ENCODE measurements around the gene SNHG17.
"Not testable (repeated sequence)": the region's sequence is repeated elsewhere in the genome, so short reads cannot be mapped to it uniquely, and the experiment has no call there.

SNHG17 gene

DNA sequence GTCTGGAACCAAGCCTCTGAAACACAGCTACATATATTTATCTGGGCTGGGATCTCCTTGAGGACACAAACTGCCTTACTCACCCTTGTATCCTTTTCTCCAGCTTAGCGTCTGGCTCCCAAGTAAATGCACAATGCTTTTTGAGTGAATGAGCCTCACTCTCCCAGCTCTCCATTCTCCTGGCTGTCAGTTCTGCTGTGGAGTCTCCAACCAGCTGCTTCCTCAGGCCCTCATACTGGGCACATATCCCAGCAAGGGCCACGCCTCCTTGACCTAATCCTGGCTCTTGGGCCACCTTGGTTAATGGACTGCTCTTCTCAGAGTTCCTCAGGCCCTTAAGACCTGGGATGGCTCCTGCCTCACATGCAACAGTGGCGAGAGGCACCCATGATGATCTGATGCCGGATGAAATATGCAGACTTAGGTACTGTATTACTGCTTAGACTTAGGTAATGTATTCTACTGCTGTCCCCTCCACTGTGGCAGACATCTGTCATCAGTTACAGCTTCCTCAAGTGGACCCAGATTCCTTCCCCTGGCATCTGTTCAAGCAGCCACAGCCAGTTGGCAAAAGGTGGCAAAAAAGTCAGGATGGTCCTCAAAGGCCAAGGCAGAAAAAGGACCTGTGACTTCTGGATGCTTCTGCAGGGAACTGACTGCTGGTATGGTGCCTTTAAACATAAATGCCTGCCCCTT lies 16.5 kb downstream of the SNHG17 start:
- DNase-seq (ENCODE audit: low read depth): no peak

- DNase-seq (ENCODE audit: low read depth): no peak
Observed at GRCh38 chr20:38414769-38415450, 20.2 kb downstream of the SNHG17 start.

GRCh38 chr20:38412877-38413577 lies 22.1 kb downstream of the SNHG17 start:
- no peak for DNase-seq (ENCODE audit: low read depth)

GRCh38 chr20:38407822-38408221 lies 27.3 kb downstream of the SNHG17 start:
- DNase-seq (ENCODE audit: low read depth): not testable (repeated sequence)

- no peak for DNase-seq (ENCODE audit: low read depth)
Observed at GRCh38 chr20:38407321-38407720, 27.8 kb downstream of the SNHG17 start.

DNA sequence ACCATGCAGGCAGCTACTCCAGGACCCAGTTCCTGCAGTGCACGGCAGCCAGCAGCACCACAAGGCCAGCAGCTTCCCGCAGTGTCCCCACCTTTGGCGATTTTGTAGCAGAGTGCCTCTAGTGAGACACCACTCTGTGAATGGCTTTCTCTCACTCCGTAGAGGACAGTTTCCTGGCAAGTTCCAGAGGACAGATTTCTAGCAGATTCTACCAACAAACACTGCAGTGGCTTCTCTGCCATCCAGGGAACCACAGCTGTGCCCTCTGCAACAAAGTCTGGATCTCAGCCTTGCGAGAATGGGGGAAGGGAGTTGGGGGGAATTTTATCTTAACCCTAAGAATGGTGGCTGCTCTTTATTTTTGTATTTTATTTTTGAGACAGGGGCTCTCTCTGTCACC lies 28.7 kb downstream of the SNHG17 start:
- DNase-seq (ENCODE audit: low read depth): no peak

DNA sequence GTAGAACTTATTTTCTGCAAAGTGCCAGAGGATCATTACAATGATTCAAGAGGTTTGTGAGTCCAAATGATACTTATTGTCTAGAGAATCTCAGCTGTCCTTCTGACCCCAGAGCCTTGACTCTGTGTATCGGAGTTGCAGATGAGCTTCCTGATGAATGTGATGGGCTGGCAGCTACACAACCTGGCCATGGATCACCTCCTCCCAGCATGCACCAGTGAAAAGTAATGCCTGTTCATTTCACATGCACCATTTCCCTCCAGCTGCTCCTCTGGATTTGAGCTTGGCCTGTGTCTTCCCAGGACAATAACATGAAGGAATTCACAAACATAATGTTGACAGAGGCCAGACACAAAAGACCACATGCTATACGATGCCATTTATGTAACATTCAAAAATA lies 30.0 kb downstream of the SNHG17 start:
- DNase-seq (ENCODE audit: low read depth): no peak

GRCh38 chr20:38404016-38404415 lies 31.1 kb downstream of the SNHG17 start:
- DNase-seq (ENCODE audit: low read depth): no peak

- DNase-seq (ENCODE audit: low read depth): no peak
Observed at GRCh38 chr20:38402816-38403215, 32.3 kb downstream of the SNHG17 start.

DNA sequence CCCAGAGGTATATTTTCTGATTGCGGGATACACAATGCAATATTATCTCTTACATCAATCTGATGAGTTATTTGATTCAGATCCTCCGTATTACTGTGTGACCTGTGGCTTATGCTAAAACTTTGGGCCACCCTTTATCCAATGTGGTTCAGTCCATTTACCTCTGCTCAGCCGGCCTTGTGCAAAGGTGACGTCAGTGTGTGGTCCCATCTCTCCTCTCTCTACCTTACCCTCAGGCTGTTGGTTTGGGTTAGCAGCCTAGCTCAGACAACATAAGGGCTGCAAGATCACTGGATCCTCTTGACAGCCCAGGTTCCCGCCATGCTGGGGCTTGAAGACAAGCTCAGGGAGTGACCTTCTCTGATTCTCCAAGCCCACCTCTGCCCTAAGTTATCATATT lies 33.0 kb downstream of the SNHG17 start:
- no peak for DNase-seq (ENCODE audit: low read depth)

GRCh38 chr20:38395751-38396395 lies 39.3 kb downstream of the SNHG17 start:
- DNase-seq (ENCODE audit: low read depth): not testable (repeated sequence)

GRCh38 chr20:38395165-38395564 lies 40.0 kb downstream of the SNHG17 start:
- no peak for DNase-seq (ENCODE audit: low read depth)

GRCh38 chr20:38393259-38393658 lies 41.9 kb downstream of the SNHG17 start:
- no peak for DNase-seq (ENCODE audit: low read depth)

DNA sequence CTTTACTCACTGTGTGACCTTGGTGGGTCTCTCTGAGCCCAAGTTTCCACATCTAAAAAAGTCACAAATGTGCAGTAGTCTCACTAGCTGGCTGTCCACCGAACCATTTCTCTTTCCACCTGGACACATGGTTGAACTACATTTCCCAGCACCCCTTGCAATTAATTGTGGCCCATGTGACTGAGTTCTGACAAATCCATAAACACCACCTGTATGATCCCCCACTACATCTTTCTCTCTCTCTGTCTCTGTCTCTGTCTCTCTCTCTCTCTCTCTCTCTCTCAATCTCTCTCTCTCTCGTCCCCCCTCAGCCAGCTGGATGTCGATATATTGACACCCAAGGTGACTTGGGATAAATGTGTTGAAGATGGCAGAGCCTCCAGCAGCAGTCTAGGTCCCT lies 42.8 kb downstream of the SNHG17 start:
- DNase-seq (ENCODE audit: low read depth): no peak

DNA sequence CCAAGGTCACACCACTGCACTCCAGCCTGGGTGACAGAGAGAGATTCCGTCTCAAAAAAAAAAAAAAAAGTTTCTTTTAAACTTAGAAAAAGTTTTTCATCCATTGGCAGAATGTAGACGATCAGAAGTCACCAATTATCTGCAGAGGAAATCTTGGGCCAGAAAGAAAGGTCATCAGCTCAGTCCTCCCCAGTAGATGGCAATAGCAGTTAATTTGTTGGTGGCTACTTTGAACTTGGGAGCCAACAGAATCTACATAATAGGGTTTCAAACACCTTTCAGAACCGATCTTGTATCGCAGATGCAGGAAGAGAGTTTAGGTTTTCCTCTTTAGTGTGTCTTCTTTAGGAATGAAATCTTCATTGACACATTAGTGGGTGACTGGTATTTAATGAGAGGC lies 47.2 kb downstream of the SNHG17 start:
- DNase-seq (ENCODE audit: low read depth): no peak

- no peak for DNase-seq (ENCODE audit: low read depth)
Observed at GRCh38 chr20:38386851-38387250, 48.3 kb downstream of the SNHG17 start.

GRCh38 chr20:38386004-38386403 lies 49.1 kb downstream of the SNHG17 start:
- DNase-seq (ENCODE audit: low read depth): no peak

- no peak for DNase-seq (ENCODE audit: low read depth)
Observed at GRCh38 chr20:38383147-38383546, 52.0 kb downstream of the SNHG17 start.

DNA sequence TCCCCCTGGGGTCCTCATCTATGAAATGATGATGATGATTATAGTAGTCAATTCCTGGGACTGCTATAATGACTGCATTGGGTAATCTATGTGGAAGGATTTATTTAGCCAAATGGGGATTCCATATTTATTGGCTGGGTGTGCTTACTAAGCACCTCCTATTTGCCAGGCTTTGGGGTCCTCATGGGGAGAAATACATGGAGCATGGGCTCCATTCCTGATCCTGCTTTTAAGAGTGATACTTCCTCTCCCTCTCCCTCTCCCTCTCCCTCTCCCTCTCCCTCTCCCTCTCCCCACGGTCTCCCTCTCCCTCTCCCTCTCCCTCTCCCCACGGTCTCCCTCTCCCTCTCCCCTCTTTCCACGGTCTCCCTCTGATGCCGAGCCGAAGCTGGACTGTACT lies 57.3 kb downstream of the SNHG17 start:
- DNase-seq (ENCODE audit: low read depth): not testable (repeated sequence)

GRCh38 chr20:38377039-38377685 lies 58.0 kb downstream of the SNHG17 start:
- no peak for DNase-seq (ENCODE audit: low read depth)

- DNase-seq (ENCODE audit: low read depth): no peak
Observed at GRCh38 chr20:38373898-38374297, 61.2 kb downstream of the SNHG17 start.

GRCh38 chr20:38373231-38373867 lies 61.8 kb downstream of the SNHG17 start:
- DNase-seq (ENCODE audit: low read depth): peak; percentile 37
